Measurements from ENCODE around the gene RBM20. TPM values are rescaled to one million over a fixed set of nuclear protein-coding genes. Genes with fewer than 3 reads are reported as not detected.

RBM20 gene
- total RNA-seq, 4 donors from 2014 or later, result 0.62 to 7.4 (median 3.9) TPM

- Histone ChIP-seq H3K4me3 (no peak overlapping the region), H3K9me3 (no peaks in the 10 kb centered on the region), H3K36me3 (no peaks in the 10 kb centered on the region), H3K27ac (peak overlapping the region; percentile 83 to 92 (median 86)), H3K4me1 (peaks cover 22 to 97% (median 44%) of the 10 kb centered on the region in 3 donors), H3K27me3 (no peaks in the 10 kb centered on the region)
- ATAC-seq, result no peak
- 29 to 42% methylated on average over 4 of the region's 4 CpGs for WGBS, 2 donors (ENCODE audit: low coverage in 1 of 2)
- TF ChIP-seq POLR2AphosphoS5 (IDR thresholded peaks at IDR 0.05) (peak; percentile 11), EP300 (IDR thresholded peaks at IDR 0.05) (no peak)
These were observed 178.0 kb downstream of the RBM20 start for GRCh38 chr10:110822035-110822711.

- Histone ChIP-seq H3K36me3 (no peaks in the 10 kb centered on the region), H3K27me3 (no peaks in the 10 kb centered on the region), H3K9me3 (no peaks in the 10 kb centered on the region), H3K27ac (peak overlapping the region; percentile 83 to 92 (median 86)), H3K4me1 (peaks cover 22 to 97% (median 50%) of the 10 kb centered on the region in 3 donors), H3K4me3 (no peak overlapping the region)
- 26 to 73% methylated on average over 6 to 7 of the region's 8 CpGs for WGBS, 2 donors (ENCODE audit: low coverage in 1 of 2)
- TF ChIP-seq CTCF (IDR thresholded peaks at IDR 0.05), result no peak
- TF ChIP-seq POLR2A (IDR thresholded peaks at IDR 0.05), result no peak
- ATAC-seq, result no peak
These were observed 178.7 kb downstream of the RBM20 start for GRCh38 chr10:110822712-110823311.

- TF ChIP-seq CTCF (IDR thresholded peaks at IDR 0.05), result no peak
- TF ChIP-seq POLR2AphosphoS5 (IDR thresholded peaks at IDR 0.05), result no peak
- no peak for TF ChIP-seq POLR2A (IDR thresholded peaks at IDR 0.05)
- no peak for TF ChIP-seq EP300 (IDR thresholded peaks at IDR 0.05)
- peak overlapping the region in 3 of 4 donors; percentile 49 to 83 (median 83) for H3K27ac ChIP-seq
- no peak for ATAC-seq
- no peaks in the 10 kb centered on the region for H3K9me3 ChIP-seq
- no peak overlapping the region for H3K4me3 ChIP-seq
- WGBS, 2 donors (ENCODE audit: low coverage in 1 of 2), result 53 to 71% methylated on average over 1 of the region's 1 CpG
- H3K36me3 ChIP-seq, result no peaks in the 10 kb centered on the region
- no peaks in the 10 kb centered on the region for H3K27me3 ChIP-seq
- H3K4me1 ChIP-seq, result peaks cover 27 to 97% (median 51%) of the 10 kb centered on the region in 3 donors
These were observed 180.0 kb downstream of the RBM20 start for GRCh38 chr10:110824152-110824441.

GRCh38 chr10:110824660-110825059 is 180.5 kb downstream of the RBM20 start:
- Histone ChIP-seq H3K27me3 (no peaks in the 10 kb centered on the region), H3K36me3 (no peaks in the 10 kb centered on the region), H3K9me3 (no peaks in the 10 kb centered on the region), H3K4me3 (no peak overlapping the region), H3K4me1 (peaks cover 23 to 97% (median 45%) of the 10 kb centered on the region in 3 donors), H3K27ac (peak overlapping the region; percentile 44 to 83 (median 66))
- no peak for ATAC-seq
- TF ChIP-seq POLR2A (IDR thresholded peaks at IDR 0.05), result no peak
- no peak for TF ChIP-seq CTCF (IDR thresholded peaks at IDR 0.05)
- no peak for TF ChIP-seq POLR2AphosphoS5 (IDR thresholded peaks at IDR 0.05)
- 40 to 53% methylated on average over 2 to 5 of the region's 5 CpGs for WGBS, 2 donors (ENCODE audit: low coverage in 1 of 2)

- no peaks in the 10 kb centered on the region for H3K27me3 ChIP-seq
- H3K9me3 ChIP-seq, result no peaks in the 10 kb centered on the region
- H3K36me3 ChIP-seq, result no peaks in the 10 kb centered on the region
- no peak for TF ChIP-seq EP300 (IDR thresholded peaks at IDR 0.05)
- no peak for TF ChIP-seq POLR2A (IDR thresholded peaks at IDR 0.05)
- TF ChIP-seq POLR2AphosphoS5 (IDR thresholded peaks at IDR 0.05), result no peak
- no peak for TF ChIP-seq CTCF (IDR thresholded peaks at IDR 0.05)
- H3K4me3 ChIP-seq, result no peak overlapping the region
- H3K4me1 ChIP-seq, result peaks cover 20 to 91% (median 38%) of the 10 kb centered on the region in 3 donors
- H3K27ac ChIP-seq, result peak overlapping the region in 3 of 4 donors; percentile 5 to 83 (median 21)
- 42 to 56% methylated on average over 1 of the region's 1 CpG for WGBS, 2 donors (ENCODE audit: low coverage in 1 of 2)
- no peak for ATAC-seq
These were observed 181.4 kb downstream of the RBM20 start for GRCh38 chr10:110825508-110825907.

All from gastroesophageal sphincter (tissue), 4 donors.